Measurements from ENCODE around the gene FAM162B.

DNA sequence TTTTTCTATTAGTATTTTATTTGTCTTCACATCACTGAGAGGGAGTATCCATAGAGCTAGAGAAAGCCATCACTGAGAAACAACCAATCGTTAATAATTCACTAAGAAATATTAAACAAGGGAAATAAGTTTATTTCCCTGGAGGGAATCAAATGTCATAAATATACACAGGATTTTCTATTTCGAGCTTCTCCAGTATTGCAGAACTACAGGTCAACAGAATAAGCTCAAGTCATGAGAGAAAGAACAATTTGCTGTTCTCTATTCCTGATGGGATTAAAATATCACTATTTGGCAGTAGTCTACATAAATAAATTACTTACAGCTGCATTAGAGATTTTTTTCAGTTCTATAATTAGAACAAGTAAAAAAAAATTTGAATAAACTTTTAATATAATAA, 2.2 kb upstream of the FAM162B start:
- TF ChIP-seq, protein P1, sequence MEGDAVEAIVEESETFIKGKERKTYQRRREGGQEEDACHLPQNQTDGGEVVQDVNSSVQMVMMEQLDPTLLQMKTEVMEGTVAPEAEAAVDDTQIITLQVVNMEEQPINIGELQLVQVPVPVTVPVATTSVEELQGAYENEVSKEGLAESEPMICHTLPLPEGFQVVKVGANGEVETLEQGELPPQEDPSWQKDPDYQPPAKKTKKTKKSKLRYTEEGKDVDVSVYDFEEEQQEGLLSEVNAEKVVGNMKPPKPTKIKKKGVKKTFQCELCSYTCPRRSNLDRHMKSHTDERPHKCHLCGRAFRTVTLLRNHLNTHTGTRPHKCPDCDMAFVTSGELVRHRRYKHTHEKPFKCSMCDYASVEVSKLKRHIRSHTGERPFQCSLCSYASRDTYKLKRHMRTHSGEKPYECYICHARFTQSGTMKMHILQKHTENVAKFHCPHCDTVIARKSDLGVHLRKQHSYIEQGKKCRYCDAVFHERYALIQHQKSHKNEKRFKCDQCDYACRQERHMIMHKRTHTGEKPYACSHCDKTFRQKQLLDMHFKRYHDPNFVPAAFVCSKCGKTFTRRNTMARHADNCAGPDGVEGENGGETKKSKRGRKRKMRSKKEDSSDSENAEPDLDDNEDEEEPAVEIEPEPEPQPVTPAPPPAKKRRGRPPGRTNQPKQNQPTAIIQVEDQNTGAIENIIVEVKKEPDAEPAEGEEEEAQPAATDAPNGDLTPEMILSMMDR (IDR thresholded peaks at IDR 0.05) = no peak
- no peak for TF ChIP-seq POLR2A (IDR thresholded peaks at IDR 0.05)
- no peak for TF ChIP-seq EP300 (IDR thresholded peaks at IDR 0.05)
- no peak for TF ChIP-seq POLR2AphosphoS5 (IDR thresholded peaks at IDR 0.05)
